DND-41 (cell line): Measurements from ENCODE around the gene ST6GALNAC4.
A peak's percentile ranks its signal among the peaks of the same experiment; 100 is the strongest.

Experiments
- ATAC-seq: fragments of 200-7000 bp; cut with Tn5 transposase; 3 replicates; pipeline ENCODE4 v1.9.1; 2021; ENCODE audit warnings: low read depth; ENCODE audit not compliant: insufficient read depth
- DNase-seq: peaks from one replicate; pipeline ENCODE4 v3.0.0-alpha.2; 2020
- H2AFZ ChIP-seq: 2 replicates; pipeline ENCODE4 v1.6.0; 2012; ENCODE audit warnings: low read depth, low read length
- H3K27ac ChIP-seq: 2 replicates; pipeline ENCODE4 v1.5.1; 2012; ENCODE audit warnings: low read length, inconsistent platforms
- H3K27me3 ChIP-seq: fragments of 200-600 bp; sonication (generic); 2 replicates; pipeline ENCODE4 v1.6.0; 2012; ENCODE audit warnings: low read length, mild to moderate bottlenecking, inconsistent platforms; ENCODE audit not compliant: insufficient read depth, poor library complexity
- H3K36me3 ChIP-seq: 2 replicates; pipeline ENCODE4 v1.5.1; 2012; ENCODE audit warnings: low read length, inconsistent platforms; ENCODE audit not compliant: insufficient read depth
- H3K4me1 ChIP-seq: 2 replicates; pipeline ENCODE4 v1.5.1; 2012; ENCODE audit warnings: mild to moderate bottlenecking, low read length; ENCODE audit not compliant: insufficient read depth
- H3K4me2 ChIP-seq: 2 replicates; pipeline ENCODE4 v1.6.0; 2012; ENCODE audit warnings: mild to moderate bottlenecking, moderate library complexity, low read length, inconsistent platforms; ENCODE audit not compliant: insufficient read depth
- H3K4me3 ChIP-seq, 2 experiments: fragments of 200-600 bp in 1 of 2; shearing (Covaris generic) in 1 of 2; 2 replicates each; pipeline ENCODE4 v1.5.1; 2012 to 2016; ENCODE audit warnings: inconsistent platforms in 2 of 2, low read length in 2 of 2, mild to moderate bottlenecking in 2 of 2, low read depth in 1 of 2, moderate library complexity in 1 of 2
- H3K79me2 ChIP-seq: 2 replicates; pipeline ENCODE4 v1.6.0; 2012; ENCODE audit warnings: low read length, inconsistent platforms; ENCODE audit not compliant: insufficient read depth
- H3K9ac ChIP-seq: 2 replicates; pipeline ENCODE4 v1.6.0; 2012; ENCODE audit warnings: low read depth, mild to moderate bottlenecking, inconsistent platforms, low read length, moderate library complexity
- H3K9me3 ChIP-seq: 2 replicates; pipeline ENCODE4 v1.5.1; 2012; ENCODE audit warnings: low read length, moderate library complexity, mild to moderate bottlenecking, inconsistent platforms; ENCODE audit not compliant: insufficient read depth, severe bottlenecking
- H4K20me1 ChIP-seq: 2 replicates; pipeline ENCODE4 v1.6.0; 2012; ENCODE audit warnings: low read length; ENCODE audit not compliant: insufficient read depth
- EZH2 ChIP-seq: IDR thresholded peaks from 3 replicates; pipeline ENCODE4 v1.6.1; 2012; ENCODE audit warnings: borderline replicate concordance, low read depth, mild to moderate bottlenecking, moderate library complexity, low read length, inconsistent platforms; ENCODE audit not compliant: severe bottlenecking
- TF ChIP-seq, protein P1 (sequence below): IDR thresholded peaks from 2 replicates; pipeline ENCODE4 v1.5.1; 2012; ENCODE audit warnings: borderline replicate concordance, low read length, moderate library complexity, mild to moderate bottlenecking; ENCODE audit not compliant: poor library complexity, severe bottlenecking; ENCODE audit errors: extremely low read depth

Gene ST6GALNAC4

DNA sequence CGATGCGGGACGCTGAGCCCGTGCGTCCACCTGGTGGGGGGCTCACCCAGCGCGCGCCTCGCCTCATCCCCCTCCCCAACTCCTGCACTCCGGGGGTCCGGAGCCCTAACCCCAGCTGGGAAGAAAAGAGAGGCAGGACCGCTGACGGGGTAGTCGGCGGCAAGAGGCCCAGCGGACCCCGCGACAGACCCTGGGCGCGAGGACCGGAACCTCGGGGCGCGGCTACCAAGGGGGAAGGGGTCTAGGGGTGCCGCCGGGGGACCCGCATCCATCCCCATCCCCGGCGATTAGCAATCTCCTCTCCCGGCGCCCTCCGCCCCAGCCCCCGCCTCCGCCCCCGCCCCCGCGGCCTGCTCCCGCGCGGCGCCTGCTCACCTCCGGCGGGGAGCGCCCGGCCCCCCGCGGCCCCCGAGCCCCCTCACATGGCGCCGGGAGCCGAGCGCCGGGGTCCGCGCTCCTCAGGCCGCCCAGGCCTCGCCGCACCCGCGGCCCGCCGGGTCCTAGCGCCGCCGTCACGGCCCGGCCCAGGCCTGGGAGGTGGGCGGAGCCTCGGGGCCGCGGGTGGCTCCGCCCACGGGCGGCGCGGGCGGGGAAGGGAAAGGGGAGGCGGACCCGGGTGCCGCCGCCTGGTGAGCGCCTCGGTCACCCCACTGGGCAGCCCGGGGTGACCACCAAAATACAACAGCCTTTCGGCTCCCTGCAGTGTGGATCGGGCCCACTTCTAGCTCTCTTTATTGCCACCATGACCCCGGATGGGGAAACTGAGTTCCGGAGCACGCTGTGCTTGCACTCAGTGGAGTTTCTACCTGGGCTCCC lies 17.5 kb downstream of the ST6GALNAC4 start, which contains the start of gene ST6GALNAC6:
Gene ST6GALNAC6 (minus strand): TSS at position 476 of the 816 bp plus-strand sequence. CDS start 1,622 bp downstream, outside the sequence.
- H3K36me3 ChIP-seq: peaks cover 24% of the 10 kb centered on the region
- H3K27me3 ChIP-seq: no peaks in the 10 kb centered on the region
- 0 out of 2 replicates have a peak, but pooled peaks cover 2% of the 10 kb centered on the region for H3K79me2 ChIP-seq
- peaks cover 21% of the 10 kb centered on the region for H3K4me1 ChIP-seq
- peak within 1 kb of the TSS; percentile 96 for H3K4me2 ChIP-seq
- TF ChIP-seq, protein P1, sequence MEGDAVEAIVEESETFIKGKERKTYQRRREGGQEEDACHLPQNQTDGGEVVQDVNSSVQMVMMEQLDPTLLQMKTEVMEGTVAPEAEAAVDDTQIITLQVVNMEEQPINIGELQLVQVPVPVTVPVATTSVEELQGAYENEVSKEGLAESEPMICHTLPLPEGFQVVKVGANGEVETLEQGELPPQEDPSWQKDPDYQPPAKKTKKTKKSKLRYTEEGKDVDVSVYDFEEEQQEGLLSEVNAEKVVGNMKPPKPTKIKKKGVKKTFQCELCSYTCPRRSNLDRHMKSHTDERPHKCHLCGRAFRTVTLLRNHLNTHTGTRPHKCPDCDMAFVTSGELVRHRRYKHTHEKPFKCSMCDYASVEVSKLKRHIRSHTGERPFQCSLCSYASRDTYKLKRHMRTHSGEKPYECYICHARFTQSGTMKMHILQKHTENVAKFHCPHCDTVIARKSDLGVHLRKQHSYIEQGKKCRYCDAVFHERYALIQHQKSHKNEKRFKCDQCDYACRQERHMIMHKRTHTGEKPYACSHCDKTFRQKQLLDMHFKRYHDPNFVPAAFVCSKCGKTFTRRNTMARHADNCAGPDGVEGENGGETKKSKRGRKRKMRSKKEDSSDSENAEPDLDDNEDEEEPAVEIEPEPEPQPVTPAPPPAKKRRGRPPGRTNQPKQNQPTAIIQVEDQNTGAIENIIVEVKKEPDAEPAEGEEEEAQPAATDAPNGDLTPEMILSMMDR: peak; percentile 4
- TF ChIP-seq EZH2: no peak
- peak within 1 kb of the TSS; percentile 55 for H3K27ac ChIP-seq
- peak within 1 kb of the TSS; percentile 51 to 66; a peak in 3 of 4 replicates for H3K4me3 ChIP-seq
- H2AFZ ChIP-seq: peak within 1 kb of the TSS; percentile 99
- H3K9me3 ChIP-seq: peaks cover 10% of the 10 kb centered on the region
- H4K20me1 ChIP-seq: no peaks in the 10 kb centered on the region
- H3K9ac ChIP-seq: peak within 1 kb of the TSS; percentile 72
- DNase-seq (peak; percentile 66), ATAC-seq (peak; percentile 89)

DNA sequence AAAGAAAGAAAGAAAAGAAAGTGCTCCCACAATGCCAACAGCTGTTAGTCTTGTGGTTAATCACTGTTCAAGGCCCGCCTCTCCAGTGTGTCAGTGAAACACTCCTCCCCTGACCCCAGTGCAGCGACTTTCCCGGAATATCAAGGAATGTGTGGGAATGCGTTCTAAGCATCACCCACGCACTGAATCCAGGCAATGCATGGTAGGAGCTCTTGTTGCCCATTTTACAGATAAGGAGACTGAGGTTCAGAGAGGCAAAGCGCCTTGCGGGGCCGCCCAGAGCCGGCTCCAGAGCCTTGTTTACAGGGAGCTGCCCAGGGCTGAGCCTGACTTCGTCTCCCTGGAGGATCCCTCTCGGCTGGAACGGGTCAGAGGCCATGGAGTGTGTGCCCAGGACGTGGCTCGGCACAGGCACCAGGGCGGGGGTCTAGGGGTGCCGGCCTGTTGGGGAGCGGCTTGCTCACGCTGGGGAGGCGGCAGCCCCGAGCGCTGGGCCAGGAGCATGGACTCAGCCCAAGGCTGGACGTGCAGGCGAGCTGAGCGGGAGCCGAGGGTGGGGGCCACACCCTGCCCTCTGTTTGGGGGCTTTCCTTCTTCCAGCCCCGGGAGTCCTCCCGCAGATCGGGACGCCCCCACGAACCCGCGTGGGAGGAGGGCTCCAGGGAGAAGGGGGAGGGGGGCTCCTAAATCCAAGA lies 18.3 kb downstream of the ST6GALNAC4 start:
- TF ChIP-seq, protein P1: no peak
- no peak for TF ChIP-seq EZH2
- H3K79me2 ChIP-seq: 0 out of 2 replicates have a peak, but pooled peaks cover 2% of the 10 kb centered on the region
- H3K9ac ChIP-seq: peak overlapping the region; percentile 72
- H3K4me1 ChIP-seq: peaks cover 21% of the 10 kb centered on the region
- H3K4me3 ChIP-seq: peak overlapping the region; percentile 51 to 66; a peak in 3 of 4 replicates
- peaks cover 31% of the 10 kb centered on the region for H3K36me3 ChIP-seq
- H2AFZ ChIP-seq: peak overlapping the region; percentile 75
- H3K27ac ChIP-seq: peak overlapping the region; percentile 55; the same call in 1 of the 2 replicates
- peak overlapping the region; percentile 71 for H3K4me2 ChIP-seq
- peak; percentile 10; the same call in 2 of the 3 replicates for ATAC-seq
- no peaks in the 10 kb centered on the region for H3K27me3 ChIP-seq
- DNase-seq: no peak
- peaks cover 13% of the 10 kb centered on the region for H3K9me3 ChIP-seq
- no peaks in the 10 kb centered on the region for H4K20me1 ChIP-seq

DNA sequence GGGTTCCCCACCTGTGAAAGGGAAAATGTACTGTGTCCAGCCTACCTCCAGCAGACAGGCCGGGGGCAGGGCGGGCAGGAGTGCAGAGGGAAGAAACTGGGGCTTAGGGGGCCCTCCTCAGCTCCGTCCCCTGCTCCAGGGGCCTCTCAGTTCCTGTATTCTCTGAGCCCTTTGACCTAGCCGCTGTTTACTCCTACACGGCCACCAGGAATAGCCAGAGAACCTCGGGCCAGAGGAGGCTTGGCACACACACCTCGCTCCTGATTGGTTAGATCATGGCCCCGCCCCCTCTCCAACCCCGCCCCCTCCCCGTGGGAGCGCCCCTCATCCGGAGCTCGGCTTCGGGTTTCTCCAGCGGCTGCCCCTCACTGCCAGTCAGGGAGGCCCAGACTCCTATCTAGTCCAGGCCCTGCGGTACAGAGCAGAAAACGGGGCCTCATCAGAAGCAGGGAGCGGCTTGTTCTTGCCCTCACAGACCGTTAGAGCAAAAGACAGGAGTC lies 19.6 kb downstream of the ST6GALNAC4 start:
- no peaks in the 10 kb centered on the region for H3K27me3 ChIP-seq
- H3K4me2 ChIP-seq: peak overlapping the region; percentile 27; the same call in 1 of the 2 replicates
- H4K20me1 ChIP-seq: no peaks in the 10 kb centered on the region
- H3K79me2 ChIP-seq: 0 out of 2 replicates have a peak, but pooled peaks cover 2% of the 10 kb centered on the region
- H3K9ac ChIP-seq: no peak overlapping the region
- DNase-seq: no peak
- no peak for ATAC-seq
- no peak overlapping the region for H2AFZ ChIP-seq
- peaks cover 21% of the 10 kb centered on the region for H3K9me3 ChIP-seq
- H3K27ac ChIP-seq: no peak overlapping the region
- no peak for TF ChIP-seq EZH2
- TF ChIP-seq, protein P1: no peak
- peaks cover 21% of the 10 kb centered on the region for H3K4me1 ChIP-seq
- H3K4me3 ChIP-seq: no peak overlapping the region
- H3K36me3 ChIP-seq: peaks cover 42% of the 10 kb centered on the region
